Activated CD4-positive, alpha-beta memory T cell treated with anti-CD3 and anti-CD28 coated beads, Interleukin-2, amount 10 ng/mL, durations not matched to agents 7 days and 5 days (primary cell): ENCODE results near the gene YJEFN3. TPM values are rescaled to one million over a fixed set of nuclear protein-coding genes. Genes with fewer than 3 reads are reported as not detected.

Source experiments
- CTCF ChIA-PET: fragments of 350-600 bp; sonication (Branson Sonifier 250); formaldehyde crosslinking; loops from one replicate; lab custom pipeline; 2021; ENCODE audit warnings: antibody characterized with exemption, inconsistent platforms; lab: Charles Lee
- POLR2A ChIA-PET: fragments of 350-600 bp; sonication (Branson Sonifier 250); formaldehyde crosslinking; loops from one replicate; lab custom pipeline; 2021; ENCODE audit warnings: antibody characterized with exemption; lab: Charles Lee
- DNase-seq: peaks from one replicate; pipeline ENCODE4 v3.0.0-alpha.2; 2020
- H3K27ac Mint-ChIP-seq: one replicate; pipeline ENCODE4 v1.8.0; 2021; ENCODE audit warnings: mild to moderate bottlenecking, mixed read lengths
- H3K27me3 Mint-ChIP-seq: one replicate; pipeline ENCODE4 v1.8.0; 2021; ENCODE audit warnings: mixed read lengths
- H3K36me3 Mint-ChIP-seq: one replicate; pipeline ENCODE4 v1.8.0; 2021; ENCODE audit warnings: low read depth, mixed read lengths
- H3K4me1 Mint-ChIP-seq: one replicate; pipeline ENCODE4 v1.8.0; 2021; ENCODE audit warnings: mixed read lengths
- H3K4me3 Mint-ChIP-seq: one replicate; pipeline ENCODE4 v1.8.0; 2021; ENCODE audit warnings: mild to moderate bottlenecking, mixed read lengths
- H3K9me3 Mint-ChIP-seq: one replicate; pipeline ENCODE4 v1.8.0; 2021; ENCODE audit warnings: mixed read lengths
- total RNA-seq, 2 experiments: library from RNA; stranded (reverse); gene quantifications; one replicate each; pipeline ENCODE4 v1.2.3, GENCODE V29; 2021

YJEFN3 gene
- total RNA-seq, 2 experiments from 2014 or later: 8.2 to 8.7 TPM

- no peaks in the 10 kb centered on the region for H3K4me1 Mint-ChIP-seq
- ChIA-PET POLR2A (interaction anchor here (0.8 to 0.9 kb wide), 2 partner anchors 9 to 16 kb away, joined by 3 read pairs; no protein-coding TSS in a partner anchor), CTCF (interaction anchor here (0.6 kb wide), 1 partner anchor 8 kb away, joined by 3 read pairs; no protein-coding TSS in a partner anchor)
- H3K27ac Mint-ChIP-seq: no peak overlapping the region
- peaks cover 3% of the 10 kb centered on the region for H3K27me3 Mint-ChIP-seq
- H3K9me3 Mint-ChIP-seq: no peaks in the 10 kb centered on the region
- no peaks in the 10 kb centered on the region for H3K36me3 Mint-ChIP-seq
- no peak for DNase-seq
- H3K4me3 Mint-ChIP-seq: no peak overlapping the region
Observed at GRCh38 chr19:19547674-19548336, 19.1 kb downstream of the YJEFN3 start.

GRCh38 chr19:19548915-19549759, 20.4 kb downstream of the YJEFN3 start:
- H3K9me3 Mint-ChIP-seq: no peaks in the 10 kb centered on the region
- H3K27me3 Mint-ChIP-seq: peaks cover 3% of the 10 kb centered on the region
- H3K27ac Mint-ChIP-seq: no peak overlapping the region
- ChIA-PET CTCF (no interaction called here), POLR2A (no interaction called here)
- no peaks in the 10 kb centered on the region for H3K4me1 Mint-ChIP-seq
- no peak overlapping the region for H3K4me3 Mint-ChIP-seq
- H3K36me3 Mint-ChIP-seq: no peaks in the 10 kb centered on the region
- DNase-seq: no peak

- no peaks in the 10 kb centered on the region for H3K9me3 Mint-ChIP-seq
- ChIA-PET CTCF (no interaction called here), POLR2A (no interaction called here)
- no peak overlapping the region for H3K4me3 Mint-ChIP-seq
- no peak overlapping the region for H3K27ac Mint-ChIP-seq
- peaks cover 3% of the 10 kb centered on the region for H3K4me1 Mint-ChIP-seq
- H3K36me3 Mint-ChIP-seq: no peaks in the 10 kb centered on the region
- no peak for DNase-seq
- peaks cover 3% of the 10 kb centered on the region for H3K27me3 Mint-ChIP-seq
Observed at GRCh38 chr19:19549804-19550464, 21.2 kb downstream of the YJEFN3 start.

- H3K27ac Mint-ChIP-seq: no peak overlapping the region
- H3K4me1 Mint-ChIP-seq: peaks cover 3% of the 10 kb centered on the region
- no peaks in the 10 kb centered on the region for H3K9me3 Mint-ChIP-seq
- H3K4me3 Mint-ChIP-seq: no peak overlapping the region
- ChIA-PET POLR2A (interaction anchor here (1.0 kb wide), 1 partner anchor 10 kb away, joined by 3 read pairs; no protein-coding TSS in a partner anchor), CTCF (interaction anchor here (1.1 to 1.2 kb wide), 2 partner anchors 9 to 101 kb away, joined by 3 read pairs; no protein-coding TSS in a partner anchor)
- DNase-seq: no peak
- no peaks in the 10 kb centered on the region for H3K36me3 Mint-ChIP-seq
- H3K27me3 Mint-ChIP-seq: peaks cover 3% of the 10 kb centered on the region
Observed at GRCh38 chr19:19550485-19550929, 21.8 kb downstream of the YJEFN3 start.

- no peaks in the 10 kb centered on the region for H3K9me3 Mint-ChIP-seq
- DNase-seq: no peak
- peaks cover 3% of the 10 kb centered on the region for H3K4me1 Mint-ChIP-seq
- no peak overlapping the region for H3K4me3 Mint-ChIP-seq
- ChIA-PET CTCF (interaction anchor here (1.1 to 1.2 kb wide), 2 partner anchors 9 to 100 kb away, joined by 3 read pairs; no protein-coding TSS in a partner anchor), POLR2A (interaction anchor here (0.9 to 1.0 kb wide), 2 partner anchors 9 to 181 kb away, joined by 3 to 4 read pairs; partner anchors contain the start of gene ZNF14)
- H3K27ac Mint-ChIP-seq: no peak overlapping the region
- H3K36me3 Mint-ChIP-seq: no peaks in the 10 kb centered on the region
- peaks cover 3% of the 10 kb centered on the region for H3K27me3 Mint-ChIP-seq
Observed at GRCh38 chr19:19550972-19551852, 22.5 kb downstream of the YJEFN3 start.

GRCh38 chr19:19551853-19552192, 23.1 kb downstream of the YJEFN3 start:
- DNase-seq: no peak
- ChIA-PET CTCF (interaction anchor here (1.2 to 3.2 kb wide), 3 partner anchors 17 to 99 kb away, joined by 3 to 22 read pairs (median 7); no protein-coding TSS in a partner anchor), POLR2A (interaction anchor here (0.9 to 1.2 kb wide), 2 partner anchors 31 to 181 kb away, joined by 3 to 4 read pairs; partner anchors contain the start of gene ZNF14)
- Mint-ChIP-seq H3K36me3 (no peaks in the 10 kb centered on the region), H3K27ac (no peak overlapping the region), H3K9me3 (no peaks in the 10 kb centered on the region), H3K4me3 (no peak overlapping the region), H3K27me3 (peaks cover 3% of the 10 kb centered on the region), H3K4me1 (peaks cover 3% of the 10 kb centered on the region)

GRCh38 chr19:19552798-19553197, 24.1 kb downstream of the YJEFN3 start:
- POLR2A ChIA-PET: interaction anchor here (1.1 to 1.4 kb wide), 4 partner anchors 20 to 52 kb away, joined by 3 to 4 read pairs (median 3); no protein-coding TSS in a partner anchor
- H3K27ac Mint-ChIP-seq: no peak overlapping the region
- DNase-seq: peak; percentile 40
- no peaks in the 10 kb centered on the region for H3K36me3 Mint-ChIP-seq
- no peaks in the 10 kb centered on the region for H3K9me3 Mint-ChIP-seq
- H3K4me1 Mint-ChIP-seq: peaks cover 3% of the 10 kb centered on the region
- CTCF ChIA-PET: interaction anchor here (0.6 to 3.2 kb wide), 9 partner anchors 8 to 91 kb away, joined by 3 to 22 read pairs (median 7); no protein-coding TSS in a partner anchor
- H3K4me3 Mint-ChIP-seq: no peak overlapping the region
- peaks cover 3% of the 10 kb centered on the region for H3K27me3 Mint-ChIP-seq

- DNase-seq: no peak
- POLR2A ChIA-PET: interaction anchor here (1.4 to 1.9 kb wide), 2 partner anchors 21 to 90 kb away, joined by 3 to 6 read pairs; partner anchors contain the start of gene GMIP
- no peak overlapping the region for H3K27ac Mint-ChIP-seq
- H3K36me3 Mint-ChIP-seq: peaks cover 4% of the 10 kb centered on the region
- no peaks in the 10 kb centered on the region for H3K9me3 Mint-ChIP-seq
- H3K4me3 Mint-ChIP-seq: no peak overlapping the region
- CTCF ChIA-PET: interaction anchor here (0.7 to 3.2 kb wide), 23 partner anchors 10 to 180 kb away, joined by 3 to 25 read pairs (median 5); partner anchors contain the start of gene GMIP
- H3K27me3 Mint-ChIP-seq: peaks cover 3% of the 10 kb centered on the region
- peaks cover 4% of the 10 kb centered on the region for H3K4me1 Mint-ChIP-seq
Observed at GRCh38 chr19:19553670-19554069, 25.0 kb downstream of the YJEFN3 start.

GRCh38 chr19:19554074-19555023, 25.6 kb downstream of the YJEFN3 start:
- H3K4me1 Mint-ChIP-seq: peaks cover 10% of the 10 kb centered on the region
- H3K27ac Mint-ChIP-seq: no peak overlapping the region
- H3K27me3 Mint-ChIP-seq: no peaks in the 10 kb centered on the region
- ChIA-PET CTCF (interaction anchor here (0.7 to 3.2 kb wide), 26 partner anchors 11 to 180 kb away, joined by 3 to 25 read pairs (median 4); partner anchors contain the start of gene GMIP), POLR2A (interaction anchor here (1.2 to 1.9 kb wide), 4 partner anchors 21 to 312 kb away, joined by 3 to 6 read pairs (median 4); partner anchors contain the start of genes GMIP and ZNF253)
- H3K36me3 Mint-ChIP-seq: peaks cover 10% of the 10 kb centered on the region
- peak; percentile 67 for DNase-seq
- no peak overlapping the region for H3K4me3 Mint-ChIP-seq
- no peaks in the 10 kb centered on the region for H3K9me3 Mint-ChIP-seq

- no peaks in the 10 kb centered on the region for H3K9me3 Mint-ChIP-seq
- ChIA-PET CTCF (interaction anchor here (0.7 kb wide), 1 partner anchor 27 kb away, joined by 3 read pairs; no protein-coding TSS in a partner anchor), POLR2A (interaction anchor here (1.0 to 1.1 kb wide), 2 partner anchors 21 to 105 kb away, joined by 3 read pairs; partner anchors contain the start of gene ATP13A1)
- peaks cover 23% of the 10 kb centered on the region for H3K4me1 Mint-ChIP-seq
- H3K4me3 Mint-ChIP-seq: no peak overlapping the region
- H3K36me3 Mint-ChIP-seq: peaks cover 35% of the 10 kb centered on the region
- H3K27ac Mint-ChIP-seq: no peak overlapping the region
- no peak for DNase-seq
- no peaks in the 10 kb centered on the region for H3K27me3 Mint-ChIP-seq
Observed at GRCh38 chr19:19558055-19558454, 29.3 kb downstream of the YJEFN3 start.
